GM21390 (cell line): ENCODE measurements around the gene HORMAD2.

ENCODE experiments used
- ATAC-seq: cut with Tn5 transposase; IDR thresholded peaks from one replicate; pipeline ENCODE4 v1.9.1; 2021; ENCODE audit not compliant: unreplicated experiment

Gene HORMAD2

GRCh38 chr22:30079952-30080533 is at the start of gene HORMAD2:
HORMAD2 (plus strand) TSS chr22:30080464; CDS start chr22:30093953, 13,489 bp downstream.
- ATAC-seq, result no peak

- ATAC-seq, result no peak
These were observed 48.9 kb upstream of the HORMAD2 start for GRCh38 chr22:30031328-30031727.

- ATAC-seq, result no peak
These were observed 48.4 kb upstream of the HORMAD2 start for GRCh38 chr22:30031764-30032455.

- no peak for ATAC-seq
These were observed 47.1 kb upstream of the HORMAD2 start for GRCh38 chr22:30033137-30033536.

GRCh38 chr22:30033901-30034300 is 46.4 kb upstream of the HORMAD2 start:
- no peak for ATAC-seq

GRCh38 chr22:30036656-30037055 is 43.6 kb upstream of the HORMAD2 start:
- ATAC-seq, result no peak

- ATAC-seq, result no peak
These were observed 42.0 kb upstream of the HORMAD2 start for GRCh38 chr22:30038219-30038618.

GRCh38 chr22:30040499-30041260 is 39.6 kb upstream of the HORMAD2 start:
- no peak for ATAC-seq

- ATAC-seq, result no peak
These were observed 38.8 kb upstream of the HORMAD2 start for GRCh38 chr22:30041475-30041874.

- no peak for ATAC-seq
These were observed 38.4 kb upstream of the HORMAD2 start for GRCh38 chr22:30041881-30042280.

- no peak for ATAC-seq
These were observed 37.1 kb upstream of the HORMAD2 start for GRCh38 chr22:30043161-30043560.

GRCh38 chr22:30044369-30044768 is 35.9 kb upstream of the HORMAD2 start:
- no peak for ATAC-seq

GRCh38 chr22:30044881-30045493 is 35.3 kb upstream of the HORMAD2 start:
- no peak for ATAC-seq

GRCh38 chr22:30045494-30045887 is 34.8 kb upstream of the HORMAD2 start:
- no peak for ATAC-seq

- no peak for ATAC-seq
These were observed 34.2 kb upstream of the HORMAD2 start for GRCh38 chr22:30045901-30046715.

GRCh38 chr22:30046716-30047363 is 33.4 kb upstream of the HORMAD2 start:
- no peak for ATAC-seq

- ATAC-seq, result no peak
These were observed 32.9 kb upstream of the HORMAD2 start for GRCh38 chr22:30047364-30047738.

- ATAC-seq, result no peak
These were observed 31.6 kb upstream of the HORMAD2 start for GRCh38 chr22:30048681-30049080.

GRCh38 chr22:30054067-30054763 is 26.0 kb upstream of the HORMAD2 start:
- no peak for ATAC-seq

GRCh38 chr22:30054764-30055069 is 25.5 kb upstream of the HORMAD2 start:
- ATAC-seq, result no peak
